Measurements from ENCODE around the gene ZDHHC11. TPM values are rescaled to one million over a fixed set of nuclear protein-coding genes. Genes with fewer than 3 reads are reported as not detected.
"Not testable (repeated sequence)": the region's sequence is repeated elsewhere in the genome, so short reads cannot be mapped to it uniquely, and the experiment has no call there.

The ZDHHC11 gene
- total RNA-seq, 1 donor from 2014 or later = 47.6 TPM

GRCh38 chr5:845676-846601 is 4.8 kb downstream of the ZDHHC11 start:
- not testable (repeated sequence) for DNase-seq (ENCODE audit: low spot score, unreplicated experiment); H3K4me3 Mint-ChIP-seq (ENCODE audit: low read depth); H3K27ac Mint-ChIP-seq; H3K36me3 Mint-ChIP-seq (ENCODE audit: insufficient read depth); H3K27me3 Mint-ChIP-seq; H3K9me3 Mint-ChIP-seq (ENCODE audit: low read depth)
- H3K4me1 Mint-ChIP-seq (ENCODE audit: low read depth) = peaks cover 12% of the 10 kb centered on the region

- not testable (repeated sequence) for H3K27me3 Mint-ChIP-seq; H3K4me3 Mint-ChIP-seq (ENCODE audit: low read depth); H3K9me3 Mint-ChIP-seq (ENCODE audit: low read depth); H3K36me3 Mint-ChIP-seq (ENCODE audit: insufficient read depth); DNase-seq (ENCODE audit: low spot score, unreplicated experiment); H3K27ac Mint-ChIP-seq
- H3K4me1 Mint-ChIP-seq (ENCODE audit: low read depth) = peaks cover 11% of the 10 kb centered on the region
Observed at GRCh38 chr5:845031-845675, 5.6 kb downstream of the ZDHHC11 start.

GRCh38 chr5:844426-844825 is 6.4 kb downstream of the ZDHHC11 start:
- not testable (repeated sequence) for DNase-seq (ENCODE audit: low spot score, unreplicated experiment); H3K27ac Mint-ChIP-seq; H3K4me3 Mint-ChIP-seq (ENCODE audit: low read depth); H3K27me3 Mint-ChIP-seq; H3K9me3 Mint-ChIP-seq (ENCODE audit: low read depth); H3K4me1 Mint-ChIP-seq (ENCODE audit: low read depth); H3K36me3 Mint-ChIP-seq (ENCODE audit: insufficient read depth)

GRCh38 chr5:843926-844325 is 6.9 kb downstream of the ZDHHC11 start:
- not testable (repeated sequence) for DNase-seq (ENCODE audit: low spot score, unreplicated experiment); H3K36me3 Mint-ChIP-seq (ENCODE audit: insufficient read depth); H3K4me3 Mint-ChIP-seq (ENCODE audit: low read depth); H3K27me3 Mint-ChIP-seq; H3K27ac Mint-ChIP-seq; H3K9me3 Mint-ChIP-seq (ENCODE audit: low read depth); H3K4me1 Mint-ChIP-seq (ENCODE audit: low read depth)

GRCh38 chr5:843371-843770 is 7.4 kb downstream of the ZDHHC11 start:
- not testable (repeated sequence) for H3K4me1 Mint-ChIP-seq (ENCODE audit: low read depth); DNase-seq (ENCODE audit: low spot score, unreplicated experiment); H3K9me3 Mint-ChIP-seq (ENCODE audit: low read depth); H3K27me3 Mint-ChIP-seq; H3K27ac Mint-ChIP-seq; H3K4me3 Mint-ChIP-seq (ENCODE audit: low read depth); H3K36me3 Mint-ChIP-seq (ENCODE audit: insufficient read depth)

GRCh38 chr5:842402-843221 is 8.2 kb downstream of the ZDHHC11 start:
- not testable (repeated sequence) for DNase-seq (ENCODE audit: low spot score, unreplicated experiment); H3K36me3 Mint-ChIP-seq (ENCODE audit: insufficient read depth); H3K4me1 Mint-ChIP-seq (ENCODE audit: low read depth); H3K4me3 Mint-ChIP-seq (ENCODE audit: low read depth); H3K27me3 Mint-ChIP-seq; H3K27ac Mint-ChIP-seq; H3K9me3 Mint-ChIP-seq (ENCODE audit: low read depth)

GRCh38 chr5:841531-842401 is 9.0 kb downstream of the ZDHHC11 start:
- H3K36me3 Mint-ChIP-seq (ENCODE audit: insufficient read depth); H3K27me3 Mint-ChIP-seq; DNase-seq (ENCODE audit: low spot score, unreplicated experiment); H3K27ac Mint-ChIP-seq; H3K9me3 Mint-ChIP-seq (ENCODE audit: low read depth); H3K4me1 Mint-ChIP-seq (ENCODE audit: low read depth); H3K4me3 Mint-ChIP-seq (ENCODE audit: low read depth): not testable (repeated sequence)

- not testable (repeated sequence) for H3K4me1 Mint-ChIP-seq (ENCODE audit: low read depth); H3K4me3 Mint-ChIP-seq (ENCODE audit: low read depth); DNase-seq (ENCODE audit: low spot score, unreplicated experiment)
Observed at GRCh38 chr5:840974-841435, 9.8 kb downstream of the ZDHHC11 start.

GRCh38 chr5:840118-840973 is 10.4 kb downstream of the ZDHHC11 start:
- not testable (repeated sequence) for H3K27ac Mint-ChIP-seq; DNase-seq (ENCODE audit: low spot score, unreplicated experiment); H3K27me3 Mint-ChIP-seq; H3K9me3 Mint-ChIP-seq (ENCODE audit: low read depth); H3K4me3 Mint-ChIP-seq (ENCODE audit: low read depth); H3K36me3 Mint-ChIP-seq (ENCODE audit: insufficient read depth)
- peaks cover 11% of the 10 kb centered on the region for H3K4me1 Mint-ChIP-seq (ENCODE audit: low read depth)

More at GRCh38 chr5:840974-841435, 9.8 kb downstream of the ZDHHC11 start:
- H3K27me3 Mint-ChIP-seq; H3K27ac Mint-ChIP-seq; H3K9me3 Mint-ChIP-seq (ENCODE audit: low read depth); H3K36me3 Mint-ChIP-seq (ENCODE audit: insufficient read depth): not testable (repeated sequence)

GRCh38 chr5:838431-838851 is 12.3 kb downstream of the ZDHHC11 start:
- not testable (repeated sequence) for H3K27ac Mint-ChIP-seq; H3K27me3 Mint-ChIP-seq; DNase-seq (ENCODE audit: low spot score, unreplicated experiment); H3K4me3 Mint-ChIP-seq (ENCODE audit: low read depth); H3K36me3 Mint-ChIP-seq (ENCODE audit: insufficient read depth); H3K4me1 Mint-ChIP-seq (ENCODE audit: low read depth); H3K9me3 Mint-ChIP-seq (ENCODE audit: low read depth)

- not testable (repeated sequence) for H3K9me3 Mint-ChIP-seq (ENCODE audit: low read depth); H3K4me3 Mint-ChIP-seq (ENCODE audit: low read depth); H3K27me3 Mint-ChIP-seq; H3K36me3 Mint-ChIP-seq (ENCODE audit: insufficient read depth); DNase-seq (ENCODE audit: low spot score, unreplicated experiment); H3K4me1 Mint-ChIP-seq (ENCODE audit: low read depth); H3K27ac Mint-ChIP-seq
Observed at GRCh38 chr5:837621-838121, 13.1 kb downstream of the ZDHHC11 start.
